HG03442 (cell line): ENCODE data around the gene MUSK.
A peak's percentile ranks its signal among the peaks of the same experiment; 100 is the strongest.

Experiments used
- ATAC-seq: cut with Tn5 transposase; IDR thresholded peaks from one replicate; pipeline ENCODE4 v1.9.1; 2021; ENCODE audit warnings: mild to moderate bottlenecking, moderate library complexity; ENCODE audit not compliant: unreplicated experiment

Gene MUSK

GRCh38 chr9:110668570-110669167, at the start of gene MUSK:
TSS of gene MUSK (plus strand) at chr9:110668791. CDS start at chr9:110668905, 114 bp downstream.
- ATAC-seq, result no peak

- ATAC-seq, result no peak
These were observed 48.8 kb upstream of the MUSK start for GRCh38 chr9:110619831-110620230.

- ATAC-seq, result no peak
These were observed 47.9 kb upstream of the MUSK start for GRCh38 chr9:110620726-110621125.

- ATAC-seq, result no peak
These were observed 46.2 kb upstream of the MUSK start for GRCh38 chr9:110622368-110622767.

GRCh38 chr9:110623462-110624025, 45.0 kb upstream of the MUSK start:
- no peak for ATAC-seq

- ATAC-seq, result peak; percentile 98
These were observed 42.3 kb upstream of the MUSK start for GRCh38 chr9:110626101-110626829.

- ATAC-seq, result no peak
These were observed 33.0 kb upstream of the MUSK start for GRCh38 chr9:110635589-110635988.

GRCh38 chr9:110638381-110638954, 30.1 kb upstream of the MUSK start:
- no peak for ATAC-seq

- no peak for ATAC-seq
These were observed 27.9 kb upstream of the MUSK start for GRCh38 chr9:110640736-110641135.

- no peak for ATAC-seq
These were observed 27.3 kb upstream of the MUSK start for GRCh38 chr9:110641293-110641692.

GRCh38 chr9:110648696-110649095, 19.9 kb upstream of the MUSK start:
- ATAC-seq, result no peak

- no peak for ATAC-seq
These were observed 18.3 kb upstream of the MUSK start for GRCh38 chr9:110650261-110650660.

- no peak for ATAC-seq
These were observed 17.6 kb upstream of the MUSK start for GRCh38 chr9:110650991-110651411.

GRCh38 chr9:110655754-110656641, 12.6 kb upstream of the MUSK start:
- no peak for ATAC-seq

- ATAC-seq, result no peak
These were observed 8.6 kb upstream of the MUSK start for GRCh38 chr9:110659891-110660541.

- ATAC-seq, result no peak
These were observed 842 bp downstream of the MUSK start for GRCh38 chr9:110669433-110669832.

GRCh38 chr9:110671849-110672248, 3.3 kb downstream of the MUSK start:
- no peak for ATAC-seq

GRCh38 chr9:110672873-110673510, 4.4 kb downstream of the MUSK start:
- ATAC-seq, result no peak

GRCh38 chr9:110687497-110687896, 18.9 kb downstream of the MUSK start:
- no peak for ATAC-seq

GRCh38 chr9:110688329-110688728, 19.7 kb downstream of the MUSK start:
- no peak for ATAC-seq
